Superior temporal gyrus (tissue), 1 donor: ENCODE data around the gene FOXS1.
"Not testable (repeated sequence)": the region's sequence is repeated elsewhere in the genome, so short reads cannot be mapped to it uniquely, and the experiment has no call there.

Source experiments
- DNase-seq: peaks from one replicate; pipeline ENCODE4 v3.0.0-alpha.2; 2016; ENCODE audit errors: extremely low spot score

The FOXS1 gene

GRCh38 chr20:31823360-31824124 lies 21.9 kb downstream of the FOXS1 start:
- no peak for DNase-seq

DNA sequence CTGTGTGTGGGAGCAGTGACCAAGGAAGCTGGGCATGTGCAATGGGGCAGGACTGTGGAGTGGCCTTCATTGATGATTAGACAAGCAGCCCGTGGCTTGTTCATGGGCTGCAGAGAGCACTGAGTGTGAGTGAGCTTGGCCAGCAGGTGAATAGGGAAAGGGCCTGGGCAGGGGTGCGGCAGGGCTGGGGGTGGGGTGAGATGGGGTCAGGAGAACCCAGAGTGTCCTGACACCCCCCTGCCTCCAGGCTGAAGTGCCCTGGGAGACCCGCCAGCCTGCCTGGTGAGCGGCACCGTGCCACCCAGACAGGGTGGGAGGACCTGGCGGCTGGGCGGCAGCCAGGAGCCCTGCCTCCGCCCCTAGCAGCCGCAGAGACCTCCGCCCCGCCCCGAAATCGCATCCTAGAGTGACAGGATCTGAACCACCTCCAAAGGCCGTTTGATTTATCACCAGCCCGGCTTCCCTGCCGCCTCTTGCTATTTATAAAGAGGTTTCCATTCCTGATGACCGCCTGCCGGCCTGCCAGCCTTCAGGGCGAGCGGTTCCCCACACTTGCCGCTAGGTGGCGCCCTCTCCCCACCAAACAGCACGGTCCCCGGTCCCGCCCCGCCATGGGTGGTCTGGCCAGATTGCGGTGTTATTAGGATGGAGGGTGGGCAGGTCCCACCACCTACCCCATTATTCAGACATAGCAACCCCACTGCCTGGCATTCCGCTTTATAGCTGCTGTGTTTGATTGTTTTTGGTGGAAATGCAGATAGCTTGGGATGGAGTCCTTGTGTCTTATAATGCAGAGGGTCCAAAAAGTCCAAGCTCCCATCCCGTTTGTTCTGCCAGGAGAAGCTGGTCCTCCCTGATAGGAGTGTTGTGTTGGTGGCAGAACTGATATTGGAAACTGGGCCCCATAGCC lies 22.7 kb downstream of the FOXS1 start:
- DNase-seq = peak; percentile 82

DNA sequence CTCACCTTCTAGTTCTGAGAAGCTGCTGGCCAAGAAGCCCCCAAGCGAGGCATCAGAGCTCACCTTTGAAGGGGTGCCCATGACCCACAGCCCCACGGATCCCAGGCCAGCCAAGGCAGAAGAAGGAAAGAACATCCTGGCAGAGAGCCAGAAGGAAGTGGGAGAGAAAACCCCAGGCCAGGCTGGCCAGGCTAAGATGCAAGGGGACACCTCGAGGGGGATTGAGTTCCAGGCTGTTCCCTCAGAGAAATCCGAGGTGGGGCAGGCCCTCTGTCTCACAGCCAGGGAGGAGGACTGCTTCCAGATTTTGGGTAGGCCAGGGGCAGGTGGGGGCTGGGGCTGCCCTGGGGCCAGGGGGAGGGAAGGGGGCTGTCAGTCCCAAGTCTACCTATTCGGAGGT lies 24.0 kb downstream of the FOXS1 start:
- no peak for DNase-seq

DNA sequence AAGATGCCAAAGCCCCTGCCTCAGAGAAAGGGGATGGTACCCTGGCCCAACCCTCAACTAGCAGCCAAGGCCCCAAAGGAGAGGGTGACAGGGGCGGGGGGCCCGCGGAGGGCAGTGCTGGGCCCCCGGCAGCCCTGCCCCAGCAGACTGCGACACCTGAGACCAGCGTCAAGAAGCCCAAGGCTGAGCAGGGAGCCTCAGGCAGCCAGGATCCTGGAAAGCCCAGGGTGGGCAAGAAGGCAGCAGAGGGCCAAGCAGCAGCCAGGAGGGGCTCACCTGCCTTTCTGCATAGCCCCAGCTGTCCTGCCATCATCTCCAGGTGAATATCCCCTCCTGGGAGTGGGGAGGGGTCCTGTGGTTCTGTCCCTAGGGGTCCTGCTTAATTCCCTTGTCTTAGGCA lies 25.2 kb downstream of the FOXS1 start:
- DNase-seq = no peak

- no peak for DNase-seq
Observed at GRCh38 chr20:31819083-31819784, 26.2 kb downstream of the FOXS1 start, which contains the start of gene MYLK2. Gene MYLK2 (plus strand): TSS chr20:31819356. CDS start chr20:31819581, 225 bp downstream.

DNA sequence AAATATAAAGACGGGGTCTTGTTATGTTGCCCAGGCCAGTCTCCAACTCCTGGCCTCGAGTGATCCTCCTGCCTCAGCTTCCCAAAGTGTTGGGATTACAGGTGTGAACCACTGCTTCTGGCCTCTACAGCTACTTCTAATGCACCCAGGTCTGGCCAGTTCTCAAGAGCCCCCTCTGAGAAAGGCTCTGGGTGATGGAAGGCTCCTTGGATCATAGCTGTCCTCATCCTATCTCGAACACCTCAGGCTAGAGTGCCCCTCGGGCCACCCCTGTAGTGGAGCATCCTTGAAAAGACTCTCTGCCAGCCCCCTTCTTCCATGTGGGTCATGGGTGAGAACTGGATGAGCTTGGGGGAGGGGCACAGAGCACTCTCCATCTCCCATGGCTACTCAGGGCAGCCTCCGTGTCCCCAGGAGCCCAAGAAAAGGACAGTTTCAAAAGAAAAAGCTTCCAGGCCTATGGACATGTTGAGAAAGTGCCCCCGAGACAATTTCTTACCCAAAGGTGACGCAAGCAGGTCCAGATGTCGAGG lies 27.0 kb downstream of the FOXS1 start:
- no peak for DNase-seq

DNA sequence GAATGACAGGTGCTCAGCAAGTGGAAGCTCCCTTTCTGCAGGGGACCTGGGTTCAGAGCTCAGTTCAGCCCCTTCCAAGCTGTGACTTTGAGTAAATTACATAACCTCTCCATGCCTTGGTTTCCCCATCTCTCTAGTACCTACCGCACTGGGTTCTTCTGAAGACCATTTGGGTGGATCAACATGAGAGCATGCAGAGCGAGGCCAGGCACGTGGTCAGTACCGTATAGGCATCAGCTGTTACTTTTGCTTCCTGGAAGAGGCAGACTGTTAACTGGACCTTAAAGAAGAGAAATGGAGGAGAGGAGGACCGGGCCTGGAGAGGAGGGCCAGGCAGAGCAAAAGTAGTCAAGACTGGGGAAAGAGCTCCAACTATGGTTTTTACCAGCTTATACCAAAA lies 27.9 kb downstream of the FOXS1 start:
- no peak for DNase-seq

- DNase-seq = no peak
Observed at GRCh38 chr20:31816221-31816620, 29.2 kb downstream of the FOXS1 start.

DNA sequence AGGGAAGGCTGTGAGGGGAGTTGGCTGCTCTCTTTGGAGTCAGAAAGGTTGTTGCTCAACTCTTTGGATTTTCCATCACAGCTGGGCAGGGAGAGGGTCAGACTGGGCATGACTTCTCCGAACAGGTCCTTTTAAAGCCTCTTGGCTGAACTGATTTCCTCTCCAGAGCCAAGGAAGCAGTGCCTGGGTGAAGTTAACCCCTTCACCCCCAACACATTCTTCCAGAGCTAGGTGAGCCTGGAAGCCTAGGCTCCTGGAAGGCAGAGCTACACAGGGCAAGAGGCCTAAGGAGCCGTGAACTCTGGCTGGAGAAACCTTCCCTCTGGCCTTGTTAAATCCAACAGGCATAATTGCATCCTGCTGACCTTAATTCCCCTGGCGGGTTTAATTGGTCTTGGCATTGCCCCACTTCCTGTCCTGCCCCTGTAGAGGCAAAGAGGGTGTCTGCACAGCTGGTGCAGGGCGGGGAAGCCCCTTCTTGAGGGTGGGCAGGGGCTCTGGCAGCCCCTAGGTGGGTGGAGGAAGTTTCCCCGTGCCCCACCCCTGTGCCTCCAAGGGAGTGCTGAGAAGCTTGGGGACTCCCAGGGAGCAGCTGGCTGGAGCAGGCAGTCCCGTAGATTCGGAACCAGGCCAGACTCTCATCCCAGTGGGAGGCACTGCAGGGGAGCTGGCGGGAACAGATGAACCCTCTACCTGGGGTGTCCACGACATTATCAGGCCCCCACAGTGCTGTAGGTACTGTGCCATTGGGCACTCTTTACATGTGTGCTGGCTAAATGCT lies 29.8 kb downstream of the FOXS1 start:
- DNase-seq = no peak

DNA sequence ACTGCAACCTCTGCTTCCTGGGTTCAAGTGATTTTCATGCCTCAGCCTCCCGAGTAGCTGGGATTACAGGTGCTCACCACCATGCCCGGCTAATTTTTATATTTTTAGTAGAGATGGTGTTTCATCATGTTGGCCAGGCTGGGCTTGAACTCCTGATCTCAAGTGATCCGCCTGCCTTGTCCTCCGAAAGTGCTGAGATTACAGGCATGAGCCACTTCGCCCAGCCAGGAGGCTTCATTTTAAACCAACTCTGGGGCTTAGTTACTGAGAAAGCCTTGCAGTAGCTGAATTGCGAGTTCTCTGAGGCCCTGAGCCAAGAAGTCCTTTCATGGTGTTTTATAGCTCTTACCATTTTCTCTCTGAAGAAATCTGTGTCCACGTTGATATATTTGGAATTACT lies 31.3 kb downstream of the FOXS1 start:
- not testable (repeated sequence) for DNase-seq

- DNase-seq = no peak
Observed at GRCh38 chr20:31813611-31814010, 31.8 kb downstream of the FOXS1 start.

DNA sequence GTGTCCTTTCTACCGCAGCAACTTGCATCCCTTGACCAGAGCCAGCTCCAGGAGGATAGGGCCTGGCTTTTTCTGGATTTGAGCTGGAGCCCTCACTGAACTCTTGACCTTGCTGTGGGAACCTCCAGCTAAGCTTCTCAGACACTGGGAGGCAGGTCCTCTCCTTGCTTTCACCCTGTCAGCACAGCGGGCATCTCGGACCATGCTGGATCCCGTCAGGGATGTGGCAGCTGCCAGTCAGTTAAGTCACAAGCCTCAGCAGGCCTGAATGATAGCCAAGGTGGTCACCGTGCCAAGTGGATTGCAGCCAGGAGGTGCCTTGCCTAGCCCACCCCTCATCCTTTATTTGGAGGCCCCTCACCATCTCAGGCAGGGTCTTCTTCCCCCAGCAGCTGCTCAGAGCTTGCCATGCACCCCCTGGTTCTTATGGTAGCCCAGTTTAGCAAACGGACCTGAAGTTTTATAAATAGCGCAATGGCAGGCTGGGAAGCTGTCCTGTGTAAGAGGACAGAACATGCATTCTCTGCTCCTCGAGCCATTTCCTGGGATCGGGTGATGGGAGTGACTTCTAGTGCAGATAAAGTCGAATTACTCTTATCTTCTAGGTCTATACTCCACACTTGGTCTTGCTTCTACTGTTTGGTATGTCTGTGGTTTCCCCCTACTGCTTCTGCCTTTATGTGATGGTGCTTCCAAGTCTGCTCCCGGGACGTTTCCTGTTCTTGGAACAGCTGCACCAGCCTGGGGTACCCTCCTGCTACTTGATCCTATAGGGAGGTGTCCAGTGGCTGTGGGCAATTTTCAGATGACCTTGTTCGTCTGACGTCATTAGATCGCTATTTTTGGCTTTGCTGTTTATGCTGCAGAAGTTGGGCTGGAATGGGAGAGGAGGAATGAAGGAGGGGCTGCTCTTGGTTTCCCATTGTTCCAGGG lies 33.3 kb downstream of the FOXS1 start:
- DNase-seq = no peak

GRCh38 chr20:31811198-31811597 lies 34.2 kb downstream of the FOXS1 start:
- DNase-seq = no peak

DNA sequence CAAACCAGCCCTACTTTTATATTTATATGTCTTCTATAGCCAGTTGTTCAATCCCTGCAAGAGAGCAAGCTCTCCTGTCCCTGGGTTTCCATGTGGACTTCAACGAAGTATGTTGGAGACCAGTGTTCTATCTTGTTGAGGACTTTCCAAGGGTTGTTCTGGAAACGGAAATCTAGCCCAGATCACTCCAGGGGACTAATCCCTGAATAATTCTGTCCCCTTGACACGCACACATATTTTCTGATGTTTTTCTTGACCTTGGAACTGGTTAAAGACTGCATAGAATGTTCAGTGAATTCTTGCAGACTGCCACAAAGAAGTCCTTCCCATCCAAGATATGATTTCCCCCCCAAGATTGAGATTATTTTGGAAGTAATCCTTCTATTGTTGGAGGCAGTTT lies 35.7 kb downstream of the FOXS1 start:
- no peak for DNase-seq

DNA sequence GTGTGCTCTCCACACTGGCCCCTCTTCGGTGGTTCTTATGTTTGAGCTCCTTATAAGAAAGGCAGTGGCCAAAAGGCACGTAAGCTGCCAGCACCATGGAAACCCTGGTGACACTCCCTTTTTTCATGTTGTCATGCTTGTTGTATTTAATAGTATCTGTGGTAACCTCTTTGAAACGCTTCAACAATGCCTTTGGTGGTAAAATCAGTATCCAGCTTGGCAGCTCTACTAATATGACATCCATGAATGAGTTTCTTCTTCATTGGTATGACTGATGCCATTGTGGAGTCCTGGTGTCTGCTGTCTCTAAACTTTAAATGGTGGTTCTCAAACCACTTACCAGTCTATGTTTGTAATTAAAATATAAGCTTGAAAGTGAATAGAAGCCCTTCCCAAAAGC lies 36.9 kb downstream of the FOXS1 start:
- DNase-seq = no peak

DNA sequence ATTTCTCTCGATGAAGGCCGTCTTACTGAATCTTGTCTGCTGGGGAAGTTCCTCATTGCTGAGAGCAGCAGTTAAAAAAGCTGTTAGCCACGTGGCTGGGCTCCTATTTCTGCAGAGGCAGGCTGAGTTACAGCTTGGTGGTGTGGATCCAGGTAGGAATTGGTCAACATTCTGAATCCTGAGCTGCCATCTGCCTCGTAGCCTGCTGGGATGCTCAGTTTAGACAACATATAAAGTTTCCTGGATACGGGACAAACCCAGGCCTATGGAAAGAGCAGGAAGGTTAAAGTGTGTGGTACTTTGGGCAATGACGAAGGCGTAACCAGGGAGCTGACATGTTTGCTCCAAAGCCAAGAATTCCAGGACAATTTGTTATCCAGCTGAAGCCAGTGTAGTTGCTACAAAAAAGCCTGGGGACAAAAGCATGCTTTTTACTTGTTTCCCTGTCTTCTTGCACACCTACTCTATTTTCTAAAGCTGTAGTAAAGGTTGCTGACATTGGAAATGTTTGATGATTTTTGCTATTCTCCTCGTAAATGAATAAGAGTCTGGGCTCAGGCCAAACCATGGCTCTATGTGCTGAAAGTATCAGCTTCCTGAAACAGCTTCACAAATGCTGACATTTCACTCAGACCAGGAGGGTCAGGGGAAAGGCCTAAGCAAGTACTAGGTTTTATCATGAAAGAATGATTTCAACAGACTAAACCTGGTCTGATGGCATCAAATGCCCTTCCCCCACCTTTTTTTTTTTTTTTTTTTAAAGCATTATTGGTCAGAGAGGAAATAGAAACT lies 38.6 kb downstream of the FOXS1 start:
- DNase-seq = no peak

DNA sequence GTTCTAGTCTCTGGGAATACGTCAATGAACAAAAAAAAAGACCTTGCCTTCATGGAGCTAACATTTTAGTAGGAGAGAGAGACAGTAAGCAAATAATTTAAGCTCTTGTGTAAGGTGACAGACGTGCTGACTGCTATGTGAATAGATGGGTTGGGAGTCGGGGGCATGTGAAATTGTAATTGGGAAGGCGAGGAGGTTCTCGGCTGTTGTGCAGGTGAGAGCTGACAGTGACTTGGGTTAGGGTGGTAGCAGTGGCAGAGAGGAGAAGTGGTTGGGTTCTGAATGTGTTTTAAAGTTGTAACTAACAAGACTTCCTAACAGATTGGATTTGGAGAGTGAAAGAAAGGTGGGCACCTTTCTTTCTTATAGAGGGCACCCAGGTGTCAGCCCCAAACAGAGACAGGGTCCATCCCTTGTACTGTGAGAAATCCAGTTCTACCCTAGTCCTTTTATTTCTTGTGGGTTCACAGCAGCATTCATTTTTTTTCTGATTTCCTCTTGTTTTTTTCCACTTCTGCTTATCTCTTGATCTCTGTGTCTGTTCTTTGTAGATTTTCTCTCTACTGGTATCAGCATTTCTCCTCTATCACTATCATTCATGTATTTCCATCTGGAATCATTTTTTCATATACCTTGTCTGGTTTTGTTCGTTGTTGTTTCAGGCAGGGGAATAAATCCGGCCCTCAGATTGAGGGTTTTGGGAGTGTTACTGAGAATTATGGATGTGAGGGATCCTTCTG lies 41.7 kb downstream of the FOXS1 start:
- no peak for DNase-seq

GRCh38 chr20:31801508-31801907 lies 43.9 kb downstream of the FOXS1 start:
- no peak for DNase-seq

DNA sequence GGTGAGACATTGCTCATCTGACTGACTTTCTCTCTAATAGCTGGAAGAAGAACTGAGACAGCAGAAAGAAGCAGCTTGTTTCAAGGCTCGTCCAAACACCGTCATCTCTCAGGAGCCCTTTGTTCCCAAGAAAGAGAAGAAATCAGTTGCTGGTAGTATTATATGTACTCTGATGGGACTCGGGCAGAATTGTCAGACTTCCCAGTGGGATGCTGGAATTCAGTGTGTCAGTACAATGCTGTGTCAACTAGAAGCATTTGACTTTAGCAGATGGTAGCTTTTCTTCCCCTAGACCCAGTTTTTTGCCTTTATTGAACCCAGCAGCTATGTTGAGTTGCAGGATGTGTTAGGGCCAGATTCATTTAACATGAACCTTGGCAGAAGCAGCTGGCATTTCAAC lies 48.0 kb downstream of the FOXS1 start:
- no peak for DNase-seq
